ENCODE measurements around the gene XDH. TPM values are rescaled to one million over a fixed set of nuclear protein-coding genes. Genes with fewer than 3 reads are reported as not detected.

The XDH gene
- total RNA-seq, 1 donor from 2014 or later: 5.6 TPM

- H3K4me1 Mint-ChIP-seq (ENCODE audit: low read depth): peaks cover 4% of the 10 kb centered on the region
Measured at GRCh38 chr2:31386172-31386571, 28.4 kb downstream of the XDH start.

DNA sequence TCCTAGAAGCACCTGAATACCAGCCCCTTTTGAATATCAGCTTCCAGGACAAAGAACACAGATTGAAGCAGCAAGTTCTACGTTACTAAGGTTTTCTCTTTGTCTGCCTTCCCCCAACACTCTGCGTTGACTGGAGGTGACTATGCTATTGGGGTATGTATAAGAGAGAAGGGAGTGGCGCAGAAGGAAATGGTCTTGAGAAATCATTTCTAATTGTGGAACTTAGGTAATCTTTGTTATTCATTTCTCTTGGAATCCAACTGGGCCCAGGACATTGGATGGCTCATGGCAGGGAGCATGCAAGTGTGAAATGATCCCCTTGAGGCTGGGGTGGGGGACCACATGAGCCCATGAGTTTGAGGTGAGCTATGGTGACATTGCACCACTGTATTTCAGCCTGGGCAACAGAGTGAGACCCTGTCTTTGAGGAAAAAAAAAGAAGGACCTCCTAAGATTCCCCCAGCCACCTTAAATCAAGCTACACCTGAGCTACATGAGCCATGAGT lies 29.7 kb downstream of the XDH start:
- Mint-ChIP-seq H3K27ac (no peak overlapping the region), H3K27me3 (no peaks in the 10 kb centered on the region), H3K9me3 (ENCODE audit: low read depth) (no peaks in the 10 kb centered on the region), H3K36me3 (ENCODE audit: insufficient read depth) (no peaks in the 10 kb centered on the region), H3K4me1 (ENCODE audit: low read depth) (peaks cover 4% of the 10 kb centered on the region), H3K4me3 (ENCODE audit: low read depth) (no peak overlapping the region)
- no peak for DNase-seq (ENCODE audit: low spot score, unreplicated experiment)
- TF ChIP-seq CTCF (IDR thresholded peaks at IDR 0.05; ENCODE audit: unreplicated experiment): no peak

More at GRCh38 chr2:31386172-31386571, 28.4 kb downstream of the XDH start:
- DNase-seq (ENCODE audit: low spot score, unreplicated experiment): no peak
- Mint-ChIP-seq H3K27ac (no peak overlapping the region), H3K9me3 (ENCODE audit: low read depth) (no peaks in the 10 kb centered on the region), H3K4me3 (ENCODE audit: low read depth) (no peak overlapping the region), H3K36me3 (ENCODE audit: insufficient read depth) (no peaks in the 10 kb centered on the region), H3K27me3 (no peaks in the 10 kb centered on the region)
- TF ChIP-seq CTCF (IDR thresholded peaks at IDR 0.05; ENCODE audit: unreplicated experiment): no peak

- no peaks in the 10 kb centered on the region for H3K27me3 Mint-ChIP-seq
- H3K36me3 Mint-ChIP-seq (ENCODE audit: insufficient read depth): no peaks in the 10 kb centered on the region
- H3K4me1 Mint-ChIP-seq (ENCODE audit: low read depth): peaks cover 4% of the 10 kb centered on the region
- TF ChIP-seq CTCF (IDR thresholded peaks at IDR 0.05; ENCODE audit: unreplicated experiment): no peak
- no peak for DNase-seq (ENCODE audit: low spot score, unreplicated experiment)
- H3K4me3 Mint-ChIP-seq (ENCODE audit: low read depth): no peak overlapping the region
- no peak overlapping the region for H3K27ac Mint-ChIP-seq
- H3K9me3 Mint-ChIP-seq (ENCODE audit: low read depth): no peaks in the 10 kb centered on the region
Measured at GRCh38 chr2:31384351-31384750, 30.2 kb downstream of the XDH start.

GRCh38 chr2:31383471-31384153 lies 30.9 kb downstream of the XDH start:
- Mint-ChIP-seq H3K4me1 (ENCODE audit: low read depth) (peaks cover 4% of the 10 kb centered on the region), H3K4me3 (ENCODE audit: low read depth) (no peak overlapping the region), H3K27ac (no peak overlapping the region), H3K27me3 (no peaks in the 10 kb centered on the region), H3K9me3 (ENCODE audit: low read depth) (no peaks in the 10 kb centered on the region), H3K36me3 (ENCODE audit: insufficient read depth) (no peaks in the 10 kb centered on the region)
- no peak for TF ChIP-seq CTCF (IDR thresholded peaks at IDR 0.05; ENCODE audit: unreplicated experiment)
- DNase-seq (ENCODE audit: low spot score, unreplicated experiment): no peak

DNA sequence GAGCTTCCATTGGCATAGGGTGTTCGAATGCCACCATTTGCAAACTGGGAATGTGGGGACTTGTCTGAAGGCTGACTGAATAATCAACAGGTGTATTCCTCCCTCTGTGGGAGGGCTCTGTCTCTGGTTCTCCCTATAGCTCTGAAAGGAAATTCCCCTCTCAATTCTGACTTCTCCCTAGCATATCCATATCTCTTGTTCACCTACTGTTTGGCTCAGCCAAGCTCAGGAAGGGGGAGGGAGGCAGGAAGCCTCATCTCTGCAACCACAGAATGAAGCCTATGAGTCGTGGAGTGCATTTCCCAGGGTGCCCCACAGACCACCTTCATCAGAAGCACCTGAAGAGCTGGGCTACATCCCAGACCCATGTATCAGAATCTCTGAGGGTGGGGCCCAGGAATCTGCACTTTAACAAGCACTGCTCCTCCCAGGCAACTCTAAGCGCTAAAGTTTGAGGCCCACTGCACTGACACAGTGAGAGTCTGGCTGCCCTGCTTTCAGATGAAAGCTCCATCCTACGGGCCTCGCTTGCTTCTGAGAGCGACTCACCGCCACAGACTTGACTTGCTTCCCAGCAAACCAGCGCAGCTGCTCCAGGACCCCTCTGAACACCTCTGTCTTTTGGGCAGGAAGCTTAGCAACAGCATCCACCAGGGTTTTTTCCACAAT lies 32.0 kb downstream of the XDH start:
- TF ChIP-seq CTCF (IDR thresholded peaks at IDR 0.05; ENCODE audit: unreplicated experiment): no peak
- DNase-seq (ENCODE audit: low spot score, unreplicated experiment): no peak
- Mint-ChIP-seq H3K27ac (no peak overlapping the region), H3K4me1 (ENCODE audit: low read depth) (peaks cover 4% of the 10 kb centered on the region), H3K4me3 (ENCODE audit: low read depth) (no peak overlapping the region), H3K27me3 (no peaks in the 10 kb centered on the region), H3K36me3 (ENCODE audit: insufficient read depth) (no peaks in the 10 kb centered on the region), H3K9me3 (ENCODE audit: low read depth) (no peaks in the 10 kb centered on the region)
